Vagina (tissue), 2 donors: ENCODE measurements around the gene TLR5. TPM values are rescaled to one million over a fixed set of nuclear protein-coding genes. Genes with fewer than 3 reads are reported as not detected.
A peak's percentile ranks its signal among the peaks of the same experiment; 100 is the strongest.

ENCODE experiments used
- DNase-seq, 2 donors: peaks; one replicate each; pipeline ENCODE4 v3.0.0-alpha.2; 2017; ENCODE audit errors: extremely low spot score in 2 of 2
- H3K27ac ChIP-seq: fragments of 200-600 bp; sonication (generic); one replicate; pipeline ENCODE4 v1.5.1; 2019
- H3K27me3 ChIP-seq: fragments of 200-600 bp; sonication (generic); one replicate; pipeline ENCODE4 v1.5.1; 2019
- H3K36me3 ChIP-seq, 2 donors: fragments of 200-600 bp; sonication (generic); one replicate each; pipeline ENCODE4 v1.5.1; 2017 to 2019
- H3K4me1 ChIP-seq: fragments of 200-600 bp; sonication (generic); one replicate; pipeline ENCODE4 v1.5.1; 2019
- H3K4me3 ChIP-seq, 2 donors: fragments of 200-600 bp; sonication (generic); 1 replicate in 1 of 2; 2 replicates in 1 of 2; pipeline ENCODE4 v1.5.1; 2016 to 2019
- H3K9me3 ChIP-seq: fragments of 200-600 bp; sonication (generic); one replicate; pipeline ENCODE4 v1.5.1; 2019
- POLR2A ChIP-seq, 2 donors: fragments of 450-650 bp; IDR thresholded peaks; one replicate each; pipeline ENCODE4 v1.6.1; 2017; ENCODE audit warnings: antibody characterized with exemption in 2 of 2, mild to moderate bottlenecking in 2 of 2, moderate library complexity in 2 of 2
- POLR2AphosphoS5 ChIP-seq, 2 donors: sonication (generic); formaldehyde crosslinking; IDR thresholded peaks; one replicate each; pipeline ENCODE4 v1.9.0; 2017; ENCODE audit warnings: antibody characterized with exemption in 2 of 2, mild to moderate bottlenecking in 2 of 2, low read depth in 1 of 2; ENCODE audit not compliant: insufficient read depth in 1 of 2
- intact Hi-C: fragments of 100-400 bp; cut with DNase I; formaldehyde crosslinking; loops from one replicate; pipeline ENCODE4 v1.15.1; 2023
- total RNA-seq: library from RNA; depleted of rRNA; stranded (reverse); fragments of >200 nt; gene quantifications from one replicate; pipeline ENCODE4 v1.2.3, GENCODE V29; 2016
- TF ChIP-seq, protein P1 (sequence below), 3 experiments: fragments of 450-650 bp in 2 of 3; fragments of 200-600 bp in 1 of 3; sonication (generic) in 1 of 3; IDR thresholded peaks; one replicate each; pipeline ENCODE4 v1.5.1; 2017 to 2019; ENCODE audit warnings: antibody characterized with exemption in 3 of 3, mild to moderate bottlenecking in 2 of 3, moderate library complexity in 2 of 3

Gene TLR5
- total RNA-seq, 1 donor from 2014 or later = 15.2 TPM

DNA sequence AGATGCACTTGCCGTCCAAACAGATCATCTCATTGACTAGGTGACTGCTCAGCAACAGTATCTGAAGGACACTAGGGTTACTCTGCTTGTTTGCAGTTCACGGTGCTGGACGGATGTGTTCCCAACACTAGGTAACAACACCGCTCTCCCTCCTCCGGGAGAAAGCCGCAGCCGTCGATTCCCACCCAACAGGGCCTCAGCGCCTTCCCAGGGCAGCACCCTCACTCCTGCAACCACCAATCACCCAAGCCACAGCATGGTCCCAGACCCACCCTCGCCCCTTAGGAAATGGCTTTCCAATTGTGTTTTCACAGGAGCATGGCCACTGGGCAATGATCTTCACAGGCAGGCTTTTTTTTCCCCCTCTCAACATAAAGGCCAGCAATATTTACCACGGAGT, 779 bp downstream of the TLR5 start:
- H3K4me1 ChIP-seq = peaks cover 55% of the 10 kb centered on the region
- H3K27ac ChIP-seq = peak overlapping the region; percentile 86
- no peaks in the 10 kb centered on the region for H3K36me3 ChIP-seq
- DNase-seq = no peak
- no peaks in the 10 kb centered on the region for H3K9me3 ChIP-seq
- no peaks in the 10 kb centered on the region for H3K27me3 ChIP-seq
- peak overlapping the region; percentile 64 to 72 for H3K4me3 ChIP-seq
- TF ChIP-seq POLR2AphosphoS5 (IDR thresholded peaks at IDR 0.05; ENCODE audit: insufficient read depth in 1 of 2, low read depth in 1 of 2) (no peak), POLR2A (IDR thresholded peaks at IDR 0.05) (no peak)
- TF ChIP-seq, protein P1, sequence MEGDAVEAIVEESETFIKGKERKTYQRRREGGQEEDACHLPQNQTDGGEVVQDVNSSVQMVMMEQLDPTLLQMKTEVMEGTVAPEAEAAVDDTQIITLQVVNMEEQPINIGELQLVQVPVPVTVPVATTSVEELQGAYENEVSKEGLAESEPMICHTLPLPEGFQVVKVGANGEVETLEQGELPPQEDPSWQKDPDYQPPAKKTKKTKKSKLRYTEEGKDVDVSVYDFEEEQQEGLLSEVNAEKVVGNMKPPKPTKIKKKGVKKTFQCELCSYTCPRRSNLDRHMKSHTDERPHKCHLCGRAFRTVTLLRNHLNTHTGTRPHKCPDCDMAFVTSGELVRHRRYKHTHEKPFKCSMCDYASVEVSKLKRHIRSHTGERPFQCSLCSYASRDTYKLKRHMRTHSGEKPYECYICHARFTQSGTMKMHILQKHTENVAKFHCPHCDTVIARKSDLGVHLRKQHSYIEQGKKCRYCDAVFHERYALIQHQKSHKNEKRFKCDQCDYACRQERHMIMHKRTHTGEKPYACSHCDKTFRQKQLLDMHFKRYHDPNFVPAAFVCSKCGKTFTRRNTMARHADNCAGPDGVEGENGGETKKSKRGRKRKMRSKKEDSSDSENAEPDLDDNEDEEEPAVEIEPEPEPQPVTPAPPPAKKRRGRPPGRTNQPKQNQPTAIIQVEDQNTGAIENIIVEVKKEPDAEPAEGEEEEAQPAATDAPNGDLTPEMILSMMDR (IDR thresholded peaks at IDR 0.05) = no peak
- intact Hi-C loops = no loop called here

DNA sequence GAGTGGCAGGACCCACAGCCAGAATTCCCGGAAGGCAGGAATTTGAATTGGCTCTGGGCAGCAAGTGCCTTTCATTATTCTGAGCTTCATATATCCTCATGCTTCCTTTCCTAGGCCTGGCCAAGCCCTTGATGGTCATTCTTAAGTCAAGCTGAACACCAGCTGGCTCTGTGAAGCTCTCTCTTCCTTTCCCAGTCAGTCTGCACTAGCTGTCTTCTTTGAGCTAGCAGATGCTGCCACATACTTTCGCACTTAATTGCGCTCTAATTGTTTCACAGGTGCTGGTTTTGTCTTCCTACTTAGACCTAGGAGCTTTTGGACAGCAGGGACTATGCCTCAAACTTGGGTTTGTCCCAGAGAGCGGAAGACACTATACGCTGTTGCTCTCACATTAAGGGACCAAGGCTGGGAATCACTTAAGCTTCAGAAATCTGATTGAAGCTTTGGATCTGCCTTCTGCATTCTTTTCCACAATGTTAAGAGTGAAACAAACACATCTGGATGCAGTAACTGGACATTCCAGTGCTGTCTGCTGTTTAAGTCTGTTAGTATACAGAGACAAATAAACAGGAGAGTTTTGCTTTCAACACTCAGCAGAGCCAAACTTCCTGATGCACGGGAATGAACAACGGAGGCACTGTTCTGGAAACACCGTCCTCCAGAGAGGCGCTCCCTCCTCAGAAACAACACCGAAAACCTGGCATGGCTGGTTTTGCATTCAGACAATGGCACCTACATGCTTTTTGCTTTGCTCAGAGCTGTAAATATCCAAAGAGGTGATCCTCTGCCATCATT, 2.2 kb downstream of the TLR5 start:
- H3K4me1 ChIP-seq = peaks cover 69% of the 10 kb centered on the region
- intact Hi-C loops = no loop called here
- peak in 1 of 2 donors; percentile 31 for TF ChIP-seq POLR2AphosphoS5 (IDR thresholded peaks at IDR 0.05; ENCODE audit: insufficient read depth in 1 of 2, low read depth in 1 of 2)
- TF ChIP-seq, protein P1 (IDR thresholded peaks at IDR 0.05) = no peak
- no peak for TF ChIP-seq POLR2A (IDR thresholded peaks at IDR 0.05)
- H3K27me3 ChIP-seq = no peaks in the 10 kb centered on the region
- H3K4me3 ChIP-seq = no peak overlapping the region
- H3K27ac ChIP-seq = peak overlapping the region; percentile 86
- H3K9me3 ChIP-seq = no peaks in the 10 kb centered on the region
- DNase-seq = no peak
- no peaks in the 10 kb centered on the region for H3K36me3 ChIP-seq

DNA sequence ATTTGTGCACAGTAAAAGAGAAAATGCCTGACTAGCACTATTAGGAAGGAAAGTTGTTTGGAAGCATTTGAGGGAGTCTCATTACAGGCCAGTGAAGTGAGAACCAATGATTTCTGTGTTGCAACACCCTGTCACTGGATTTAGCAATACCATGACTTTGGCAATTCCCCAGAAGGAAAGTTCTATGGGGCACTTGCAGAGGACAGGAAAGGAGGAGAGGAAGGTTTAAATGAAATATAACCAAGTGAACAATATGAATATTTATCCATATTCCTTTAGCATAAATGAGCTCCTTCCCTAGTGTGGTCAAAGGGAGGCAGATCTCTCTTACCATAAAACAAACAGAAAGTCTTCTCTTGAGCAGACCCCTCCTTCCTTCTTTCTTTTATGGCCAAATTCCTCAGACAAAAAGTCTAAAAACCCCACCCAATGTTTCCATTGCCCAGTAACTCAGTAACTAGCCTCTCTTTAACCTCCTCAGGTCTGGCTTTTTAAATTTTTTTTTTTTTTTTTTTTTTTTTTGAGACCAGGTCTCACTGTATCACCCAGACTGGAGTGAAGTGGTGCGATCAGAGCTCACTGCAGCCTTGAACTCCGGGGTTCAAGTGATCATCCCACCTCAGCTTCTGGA, 5.5 kb downstream of the TLR5 start:
- Histone ChIP-seq H3K4me1 (peaks cover 80% of the 10 kb centered on the region), H3K27me3 (no peaks in the 10 kb centered on the region), H3K27ac (peak overlapping the region; percentile 70), H3K9me3 (no peaks in the 10 kb centered on the region), H3K36me3 (no peaks in the 10 kb centered on the region), H3K4me3 (no peak overlapping the region)
- no peak for DNase-seq
- TF ChIP-seq POLR2A (IDR thresholded peaks at IDR 0.05) = no peak
- TF ChIP-seq, protein P1 (IDR thresholded peaks at IDR 0.05) = no peak
- peak in 1 of 2 donors; percentile 93 for TF ChIP-seq POLR2AphosphoS5 (IDR thresholded peaks at IDR 0.05; ENCODE audit: insufficient read depth in 1 of 2, low read depth in 1 of 2)
- intact Hi-C loops = loop anchor here (10.0 kb wide), 1 partner anchor 547 kb away; no protein-coding TSS in a partner anchor

DNA sequence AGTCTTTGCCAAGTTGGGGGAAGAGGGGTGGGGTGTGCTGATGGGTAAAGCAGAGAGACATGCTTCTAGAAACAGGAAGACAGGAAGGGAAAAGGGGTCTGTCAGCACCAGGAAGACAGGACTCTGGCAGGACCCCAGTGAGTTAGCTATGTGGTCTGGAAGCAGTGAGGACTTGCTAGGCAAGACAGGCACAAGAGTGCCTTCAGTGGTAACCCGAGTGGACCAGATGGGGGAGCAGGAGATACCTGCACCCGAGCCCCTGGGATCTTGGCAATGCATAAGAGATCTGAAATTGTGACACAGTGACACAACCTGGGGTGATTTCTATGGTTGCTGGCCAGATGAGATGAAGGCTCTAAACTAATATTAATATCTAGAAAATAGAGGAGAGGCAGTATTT, 7.0 kb downstream of the TLR5 start:
- intact Hi-C loops = loop anchor here (10.0 kb wide), 1 partner anchor 549 kb away; no protein-coding TSS in a partner anchor
- no peaks in the 10 kb centered on the region for H3K27me3 ChIP-seq
- TF ChIP-seq, protein P1 (IDR thresholded peaks at IDR 0.05) = no peak
- TF ChIP-seq POLR2A (IDR thresholded peaks at IDR 0.05) (no peak), POLR2AphosphoS5 (IDR thresholded peaks at IDR 0.05; ENCODE audit: insufficient read depth in 1 of 2, low read depth in 1 of 2) (no peak)
- H3K4me1 ChIP-seq = peaks cover 65% of the 10 kb centered on the region
- no peaks in the 10 kb centered on the region for H3K9me3 ChIP-seq
- no peaks in the 10 kb centered on the region for H3K36me3 ChIP-seq
- no peak for DNase-seq
- H3K4me3 ChIP-seq = no peak overlapping the region
- peak overlapping the region; percentile 70 for H3K27ac ChIP-seq
